ENCODE data around the gene ARHGAP27.

- TF ChIP-seq, protein P1, sequence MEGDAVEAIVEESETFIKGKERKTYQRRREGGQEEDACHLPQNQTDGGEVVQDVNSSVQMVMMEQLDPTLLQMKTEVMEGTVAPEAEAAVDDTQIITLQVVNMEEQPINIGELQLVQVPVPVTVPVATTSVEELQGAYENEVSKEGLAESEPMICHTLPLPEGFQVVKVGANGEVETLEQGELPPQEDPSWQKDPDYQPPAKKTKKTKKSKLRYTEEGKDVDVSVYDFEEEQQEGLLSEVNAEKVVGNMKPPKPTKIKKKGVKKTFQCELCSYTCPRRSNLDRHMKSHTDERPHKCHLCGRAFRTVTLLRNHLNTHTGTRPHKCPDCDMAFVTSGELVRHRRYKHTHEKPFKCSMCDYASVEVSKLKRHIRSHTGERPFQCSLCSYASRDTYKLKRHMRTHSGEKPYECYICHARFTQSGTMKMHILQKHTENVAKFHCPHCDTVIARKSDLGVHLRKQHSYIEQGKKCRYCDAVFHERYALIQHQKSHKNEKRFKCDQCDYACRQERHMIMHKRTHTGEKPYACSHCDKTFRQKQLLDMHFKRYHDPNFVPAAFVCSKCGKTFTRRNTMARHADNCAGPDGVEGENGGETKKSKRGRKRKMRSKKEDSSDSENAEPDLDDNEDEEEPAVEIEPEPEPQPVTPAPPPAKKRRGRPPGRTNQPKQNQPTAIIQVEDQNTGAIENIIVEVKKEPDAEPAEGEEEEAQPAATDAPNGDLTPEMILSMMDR (IDR thresholded peaks at IDR 0.05) = no peak
- no peak for TF ChIP-seq EP300 (IDR thresholded peaks at IDR 0.05)
- no peak for TF ChIP-seq POLR2A (IDR thresholded peaks at IDR 0.05)
These were observed 5.4 kb downstream of the ARHGAP27 start for GRCh38 chr17:45427181-45427835.

Data from stomach (tissue), 4 donors.